SK-MEL-5 (cell line): ENCODE results near the gene GAS7. TPM values are rescaled to one million over a fixed set of nuclear protein-coding genes. Genes with fewer than 3 reads are reported as not detected.

Source experiments
- DNase-seq: peaks from one replicate; pipeline ENCODE4 v3.0.0-alpha.2; 2016; ENCODE audit warnings: low read depth, low spot score
- in situ Hi-C: cut with HindIII; loops from 2 replicates; pipeline ENCODE4 v1.10.0; 2016; ENCODE audit warnings: low sequenced_read_pairs, high pct_unique_total_duplicates, low pct_unique_long_range_greater_than_20kb
- total RNA-seq: library from RNA; depleted of rRNA; stranded (reverse); fragments of >200 nt; shearing (Covaris generic); gene quantifications from 2 replicates; pipeline ENCODE4 v1.2.3, GENCODE V29; 2014

Gene GAS7
- total RNA-seq, 1 experiment from 2014 or later: 115 TPM

DNA sequence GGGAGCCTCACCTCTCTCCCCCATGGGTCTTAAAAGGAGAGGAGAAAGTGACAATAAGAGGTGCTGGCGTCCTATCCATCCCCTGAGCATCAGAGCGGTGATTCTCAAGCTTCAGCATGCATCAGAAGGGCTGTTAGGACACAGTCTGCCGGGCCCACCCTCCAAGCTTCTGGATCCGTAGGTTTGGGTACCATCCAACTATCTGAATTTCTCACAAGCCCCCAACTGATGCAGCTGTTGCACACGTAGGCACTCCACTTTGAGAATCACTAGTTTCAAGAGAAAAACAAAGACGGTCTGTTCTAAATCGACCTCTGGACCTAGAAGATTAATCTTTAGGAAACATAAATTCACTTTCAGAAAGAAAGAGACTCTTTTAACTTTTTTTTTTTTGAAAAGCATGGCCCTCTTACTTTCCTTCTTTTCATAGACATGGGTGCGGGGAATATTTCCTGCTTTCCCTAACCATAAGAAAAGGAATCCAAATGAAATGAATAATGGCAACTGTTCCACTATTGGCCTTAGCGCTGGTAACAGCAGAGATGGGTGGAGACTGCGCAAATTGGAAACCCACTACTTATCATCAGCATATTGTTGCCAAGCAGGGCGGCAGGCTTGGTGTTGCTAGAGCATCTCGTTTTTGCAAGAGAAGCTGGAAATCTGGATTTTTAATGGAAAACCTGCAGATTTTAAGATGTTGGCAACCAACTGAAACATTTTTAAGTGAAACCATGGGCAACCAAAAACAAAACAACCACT is 144.4 kb downstream of the GAS7 start:
- DNase-seq: peak; percentile 87
- in situ Hi-C loops: no loop called here

- in situ Hi-C loops: no loop called here
- no peak for DNase-seq
Measured at GRCh38 chr17:10052106-10052813, 146.1 kb downstream of the GAS7 start.

DNA sequence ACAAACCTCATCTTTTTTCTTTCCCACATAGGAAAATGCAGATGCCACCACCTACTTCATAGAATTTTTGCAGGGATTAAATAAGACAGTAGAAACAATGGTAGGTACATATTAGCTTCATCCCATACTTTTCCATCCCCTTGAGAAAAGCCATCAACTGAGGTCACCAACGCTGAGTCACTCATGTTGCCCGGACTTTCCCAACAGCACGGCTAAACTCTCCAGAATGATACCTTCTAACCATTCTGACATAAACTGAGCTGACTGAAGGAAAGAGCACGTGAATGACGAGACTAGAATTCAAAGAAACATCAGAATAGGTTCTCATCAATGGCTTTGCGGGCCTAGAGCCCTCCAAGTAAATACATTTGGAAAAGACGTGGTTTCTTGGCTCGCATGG is 147.3 kb downstream of the GAS7 start:
- in situ Hi-C loops: no loop called here
- DNase-seq: no peak

GRCh38 chr17:10050597-10051101 is 147.8 kb downstream of the GAS7 start:
- in situ Hi-C loops: no loop called here
- no peak for DNase-seq

- in situ Hi-C loops: no loop called here
- DNase-seq: peak; percentile 98
Measured at GRCh38 chr17:10048629-10049350, 149.6 kb downstream of the GAS7 start.

DNA sequence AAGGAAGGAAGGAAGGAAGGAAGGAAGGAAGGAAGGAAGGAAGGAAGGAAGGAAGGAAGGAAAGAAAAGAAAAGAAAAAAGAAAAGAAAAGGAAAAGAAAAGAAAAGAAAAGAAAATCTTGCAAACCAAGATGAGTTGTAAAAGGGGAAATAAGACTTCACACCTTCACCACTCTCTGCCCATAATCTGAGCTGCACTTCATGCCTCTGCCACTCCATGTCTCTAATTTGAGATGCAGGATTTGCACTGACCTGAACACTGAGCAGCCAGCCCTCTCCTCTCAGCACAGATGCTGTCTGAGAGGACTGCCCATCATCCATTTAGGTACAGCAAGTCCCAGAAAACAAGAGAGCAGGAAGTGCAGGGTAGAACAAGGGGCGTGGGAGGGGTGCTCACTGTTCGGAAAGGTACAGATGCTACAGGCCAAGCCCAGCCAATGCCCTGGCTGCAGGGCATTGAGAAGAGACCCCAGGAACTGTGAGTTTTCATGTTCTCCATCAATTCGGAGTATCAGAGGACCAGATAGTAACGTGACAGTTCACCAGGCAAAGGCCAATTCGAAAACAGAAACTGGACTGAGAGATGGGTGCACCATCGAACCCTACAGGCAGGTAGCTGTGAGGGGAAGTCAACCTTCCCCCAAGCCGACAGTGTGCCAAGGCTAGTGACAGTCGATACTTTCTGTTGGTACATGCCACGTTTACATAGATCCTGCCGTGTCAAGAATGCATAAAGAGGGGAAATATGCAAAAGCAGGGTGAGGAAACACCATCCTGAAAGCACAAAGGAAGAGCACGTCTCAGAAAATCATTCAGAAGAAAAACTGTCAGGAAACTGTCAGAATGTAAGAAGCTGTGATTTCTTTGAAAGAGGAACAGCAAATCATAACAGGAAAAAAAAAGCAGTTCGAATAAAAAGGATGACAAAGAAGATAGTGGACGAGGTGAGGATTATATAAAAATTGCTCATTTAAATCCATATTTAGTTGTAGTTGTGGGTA is 151.3 kb downstream of the GAS7 start:
- no peak for DNase-seq
- in situ Hi-C loops: no loop called here

GRCh38 chr17:10045871-10046658 is 152.3 kb downstream of the GAS7 start:
- in situ Hi-C loops: no loop called here
- DNase-seq: no peak

GRCh38 chr17:10042589-10043244 is 155.7 kb downstream of the GAS7 start:
- in situ Hi-C loops: no loop called here
- DNase-seq: no peak

DNA sequence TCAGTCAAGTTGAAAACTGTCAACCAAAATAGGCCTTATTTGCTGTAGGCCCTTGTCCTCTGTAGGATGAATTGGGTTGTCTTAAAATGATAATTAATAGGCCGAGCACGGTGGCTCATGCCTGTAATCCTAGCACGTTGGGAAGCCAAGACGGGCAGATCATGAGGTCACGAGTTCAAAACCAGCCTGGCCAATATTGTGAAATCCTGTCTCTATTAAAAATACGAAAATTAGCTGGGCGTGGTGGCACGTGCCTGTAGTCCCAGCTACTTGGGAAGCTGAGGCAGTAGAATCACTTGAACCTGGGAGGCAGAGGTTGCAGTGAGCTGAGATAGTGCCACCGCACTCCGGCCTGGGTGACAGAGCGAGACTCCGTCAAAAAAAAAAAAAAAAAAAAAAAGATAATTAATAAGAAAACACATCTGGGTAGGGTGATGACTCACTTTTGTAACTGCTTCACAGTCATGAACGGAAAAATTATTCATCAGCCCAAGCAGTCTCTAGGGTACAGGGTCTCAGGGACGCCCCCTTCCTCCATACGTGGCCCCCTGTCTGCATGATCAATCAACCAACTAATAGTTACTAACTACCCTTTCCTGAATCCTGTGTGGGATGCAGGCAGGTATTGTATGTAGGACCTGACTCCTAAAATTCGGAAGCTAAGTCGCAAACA is 156.4 kb downstream of the GAS7 start:
- in situ Hi-C loops: no loop called here
- DNase-seq: no peak

DNA sequence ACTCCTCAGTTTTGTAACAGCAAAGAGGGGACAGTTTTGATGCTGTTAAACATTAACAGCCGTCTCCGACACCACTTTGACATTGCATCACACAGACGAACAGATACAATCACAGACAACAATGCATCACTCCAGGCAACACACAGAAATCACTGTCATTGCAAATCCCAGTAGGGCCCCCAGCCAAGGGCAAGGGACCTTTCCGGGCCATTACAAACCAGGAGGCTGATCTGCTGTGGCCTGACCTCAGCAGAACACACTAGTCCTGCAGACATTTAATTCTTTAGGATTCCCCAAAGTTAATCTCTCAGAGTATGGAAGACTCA is 157.2 kb downstream of the GAS7 start:
- no peak for DNase-seq
- in situ Hi-C loops: no loop called here

DNA sequence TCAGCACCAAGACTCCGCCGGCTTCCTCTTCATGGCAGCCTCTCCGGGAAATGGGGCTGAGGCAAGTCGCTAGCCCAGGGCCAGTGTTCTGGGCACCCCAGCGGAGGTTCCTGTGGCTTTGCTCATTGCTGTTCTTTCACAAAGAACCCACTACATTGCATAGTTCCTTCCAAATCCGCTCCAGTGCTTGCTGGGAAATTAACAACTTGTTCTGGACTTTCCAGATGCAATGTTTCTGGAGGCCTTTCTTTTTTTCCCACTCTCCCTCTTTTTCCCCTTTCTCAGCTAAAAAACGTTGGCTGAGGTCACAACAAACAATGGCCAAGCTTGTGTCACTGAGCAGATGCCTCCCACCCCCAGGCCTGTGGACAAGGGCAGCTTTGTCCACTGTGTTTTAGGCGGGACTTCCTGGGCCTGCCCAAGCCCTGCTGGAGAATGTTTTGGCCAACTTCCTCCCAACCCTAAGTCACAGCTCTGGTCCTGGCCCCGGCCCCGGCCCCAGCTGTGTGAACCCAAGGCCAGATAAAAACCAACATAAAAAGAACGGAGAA is 161.8 kb downstream of the GAS7 start:
- in situ Hi-C loops: no loop called here
- DNase-seq: peak; percentile 98

DNA sequence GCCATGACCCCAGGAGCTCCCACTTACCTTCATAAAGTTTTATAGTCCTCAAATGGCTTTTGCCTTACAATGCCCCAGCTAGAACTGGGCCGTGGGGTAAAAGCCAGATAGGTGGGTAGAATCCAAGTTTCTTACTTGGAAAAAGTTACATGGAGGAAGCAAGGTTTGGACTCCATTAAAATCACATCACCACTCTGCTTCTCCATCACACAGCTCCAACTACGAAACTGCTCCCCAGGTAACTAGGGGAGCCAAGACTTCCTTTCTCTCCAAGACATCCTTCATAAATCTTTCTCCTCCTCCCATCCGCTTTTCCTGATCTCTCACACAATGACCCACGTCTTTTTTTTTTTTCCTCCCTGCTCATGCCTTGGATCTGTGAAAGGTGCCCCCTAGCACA is 162.5 kb downstream of the GAS7 start:
- in situ Hi-C loops: no loop called here

GRCh38 chr17:10034719-10035475 is 163.5 kb downstream of the GAS7 start:
- in situ Hi-C loops: no loop called here
- DNase-seq: peak; percentile 43

More for the DNA sequence above, 162.5 kb downstream of the GAS7 start:
- no peak for DNase-seq

GRCh38 chr17:10033959-10034358 is 164.4 kb downstream of the GAS7 start:
- no peak for DNase-seq
- in situ Hi-C loops: no loop called here

DNA sequence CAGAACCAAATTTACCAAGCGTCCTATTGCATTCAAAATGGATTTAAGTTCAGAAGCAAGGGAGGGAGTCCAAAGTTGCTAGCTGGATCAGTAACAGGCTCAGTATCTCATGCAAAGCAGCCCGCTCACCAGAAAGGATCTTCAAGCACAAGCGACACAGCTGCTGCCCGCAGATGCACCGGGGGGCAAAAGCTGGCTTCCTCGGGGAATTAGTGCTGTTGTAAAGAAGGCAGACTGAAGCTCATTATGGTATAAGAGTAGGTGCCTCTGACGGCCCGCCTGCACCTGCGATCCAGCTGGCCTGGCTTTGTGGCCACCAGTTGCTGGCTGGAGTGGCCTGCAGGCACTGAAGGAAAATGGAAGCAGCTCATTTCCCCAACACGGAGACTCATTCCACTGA is 165.0 kb downstream of the GAS7 start:
- in situ Hi-C loops: no loop called here
- DNase-seq: no peak
